Left cardiac atrium (tissue), 4 donors: ENCODE results near the gene ZNF500. TPM values are rescaled to one million over a fixed set of nuclear protein-coding genes. Genes with fewer than 3 reads are reported as not detected.
A peak's percentile ranks its signal among the peaks of the same experiment; 100 is the strongest.

Experiments used
- ATAC-seq, 2 donors: fragments of 200-7000 bp; cut with Tn5 transposase; one replicate each; pipeline ENCODE4 v1.9.1; 2020; ENCODE audit warnings: mild to moderate bottlenecking in 2 of 2, moderate library complexity in 2 of 2
- DNase-seq: peaks from one replicate; pipeline ENCODE4 v3.0.0-alpha.2; 2020
- intact Hi-C, 2 donors: fragments of 100-400 bp; cut with DNase I; formaldehyde crosslinking; loops; one replicate each; pipeline versions ENCODE4 v1.14.1 to v1.15.1; 2022 to 2023
- total RNA-seq, 2 donors: library from RNA; stranded (reverse); fragmentation: NEBNext Ultra II Directional; extraction: Animal tissue kit (Norgen Biotek cat#: 25700); gene quantifications; one replicate each; pipeline ENCODE4 v1.2.1, GENCODE V29; 2021
- donor health status: DM: no; HTN: yes; CAD: no.
- donor health status: DM: no; HTN: yes; CAD: no; lungs with severe emphysema.
- donor health status: DM: yes; HTN: yes; CAD: no.
- donor health status: Dilated cardiomyopathy.

ZNF500 gene
- total RNA-seq, 2 donors from 2014 or later: 6.3 to 10.3 TPM

DNA sequence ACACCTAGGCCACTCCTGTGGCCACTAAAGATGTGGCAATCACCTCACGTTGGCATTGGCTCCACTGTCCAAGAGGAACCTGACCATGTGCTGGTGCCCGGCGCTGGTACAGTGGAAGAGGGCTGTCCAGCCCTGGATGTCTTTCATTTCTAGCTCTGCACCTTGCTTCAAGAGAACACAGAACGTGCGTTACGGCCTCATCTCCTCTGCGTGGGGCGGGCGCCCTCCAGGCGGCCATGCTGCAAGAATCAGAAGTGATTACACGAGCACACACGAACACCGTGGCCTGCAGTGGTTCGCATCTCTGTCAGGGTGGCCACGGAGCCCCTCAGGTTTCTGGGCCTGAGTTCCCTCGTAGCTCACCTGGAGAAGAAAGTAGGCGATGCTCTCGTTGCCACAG lies 40.3 kb downstream of the ZNF500 start:
- no peak for ATAC-seq
- no peak for DNase-seq
- intact Hi-C loops: no loop called here

DNA sequence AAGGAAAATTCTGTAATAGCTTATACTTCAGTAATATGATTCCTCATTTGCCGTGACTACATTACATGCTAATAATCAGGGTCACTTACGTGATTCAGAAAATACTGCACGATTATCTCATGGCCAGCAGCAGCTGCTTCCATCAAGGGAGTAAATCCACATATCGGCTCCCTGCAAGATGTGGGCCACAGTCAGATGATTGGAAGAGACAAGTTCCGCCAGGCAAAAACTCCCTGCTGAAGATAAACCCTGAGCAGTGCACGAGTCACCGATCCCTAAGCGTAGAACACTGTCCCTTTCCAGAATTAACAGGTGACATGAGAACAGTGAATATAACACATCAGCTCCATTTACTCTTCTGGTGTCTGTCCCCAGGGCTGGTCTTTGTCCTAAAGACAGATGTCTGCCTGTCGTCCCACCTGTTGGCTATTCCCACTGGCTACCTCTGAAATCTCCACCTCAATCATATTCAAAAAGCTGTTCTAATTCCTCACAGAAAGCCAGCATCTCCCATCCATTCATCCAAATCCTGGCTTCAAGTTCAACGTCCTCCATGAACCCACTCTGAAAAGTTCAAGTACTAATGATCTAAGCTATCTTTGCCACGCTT lies 42.2 kb downstream of the ZNF500 start:
- intact Hi-C loops: no loop called here
- ATAC-seq (no peak), DNase-seq (no peak)

DNA sequence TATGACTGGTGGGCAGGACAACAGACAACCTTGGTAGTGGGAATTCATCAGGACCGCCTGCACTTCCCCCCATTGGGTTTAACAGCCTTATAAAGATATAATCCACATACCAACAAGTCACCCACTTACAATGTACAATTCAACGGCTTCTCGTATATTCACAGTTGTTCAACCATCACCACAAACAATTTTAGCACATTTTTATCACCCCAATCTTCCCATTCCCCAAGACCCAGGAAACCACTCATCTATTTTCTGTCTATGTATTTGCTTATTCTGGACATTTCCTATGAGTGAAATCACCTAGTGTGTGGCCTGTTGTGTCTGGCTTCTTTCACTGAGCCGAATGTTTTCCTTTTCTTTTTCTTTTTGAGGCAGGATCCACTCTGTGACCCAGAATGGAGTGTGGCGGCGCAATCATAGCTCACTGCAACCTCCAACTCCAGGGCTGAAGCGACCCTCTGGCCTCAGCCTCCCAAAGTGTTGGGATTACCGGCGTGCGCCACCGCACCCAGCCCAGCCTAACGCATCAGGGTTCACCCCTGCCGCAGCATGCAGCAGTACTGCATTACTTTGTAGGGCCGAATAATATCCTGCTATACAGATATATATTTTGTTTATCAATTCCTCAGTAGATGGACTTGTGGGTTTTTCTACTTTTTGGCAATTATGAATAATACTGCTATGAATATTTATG lies 43.7 kb downstream of the ZNF500 start:
- intact Hi-C loops: no loop called here
- ATAC-seq: no peak

GRCh38 chr16:4718466-4718865 lies 48.5 kb downstream of the ZNF500 start:
- DNase-seq (no peak), ATAC-seq (no peak)
- intact Hi-C loops: no loop called here

More for the DNA sequence above, 43.7 kb downstream of the ZNF500 start:
- no peak for DNase-seq

DNA sequence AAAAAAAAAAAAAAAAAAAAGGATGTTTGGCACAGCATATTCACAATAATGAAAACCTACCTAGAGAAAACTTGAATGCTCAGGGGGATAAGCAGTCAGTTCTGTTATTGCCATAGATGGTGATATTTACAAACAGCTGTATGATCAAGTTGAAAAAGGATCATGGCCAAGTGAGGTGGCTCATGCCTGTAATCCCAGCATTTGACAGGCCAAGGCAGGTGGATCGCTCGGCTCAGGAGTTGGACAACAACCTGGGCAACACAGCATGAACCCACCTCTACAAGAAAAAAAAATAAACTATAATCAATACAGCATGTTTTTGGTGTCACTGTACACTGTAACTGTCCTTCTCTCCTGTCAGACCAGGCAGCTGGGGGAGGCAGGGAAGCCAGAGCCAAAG lies 52.0 kb downstream of the ZNF500 start:
- no peak for ATAC-seq
- no peak for DNase-seq
- intact Hi-C loops: no loop called here

DNA sequence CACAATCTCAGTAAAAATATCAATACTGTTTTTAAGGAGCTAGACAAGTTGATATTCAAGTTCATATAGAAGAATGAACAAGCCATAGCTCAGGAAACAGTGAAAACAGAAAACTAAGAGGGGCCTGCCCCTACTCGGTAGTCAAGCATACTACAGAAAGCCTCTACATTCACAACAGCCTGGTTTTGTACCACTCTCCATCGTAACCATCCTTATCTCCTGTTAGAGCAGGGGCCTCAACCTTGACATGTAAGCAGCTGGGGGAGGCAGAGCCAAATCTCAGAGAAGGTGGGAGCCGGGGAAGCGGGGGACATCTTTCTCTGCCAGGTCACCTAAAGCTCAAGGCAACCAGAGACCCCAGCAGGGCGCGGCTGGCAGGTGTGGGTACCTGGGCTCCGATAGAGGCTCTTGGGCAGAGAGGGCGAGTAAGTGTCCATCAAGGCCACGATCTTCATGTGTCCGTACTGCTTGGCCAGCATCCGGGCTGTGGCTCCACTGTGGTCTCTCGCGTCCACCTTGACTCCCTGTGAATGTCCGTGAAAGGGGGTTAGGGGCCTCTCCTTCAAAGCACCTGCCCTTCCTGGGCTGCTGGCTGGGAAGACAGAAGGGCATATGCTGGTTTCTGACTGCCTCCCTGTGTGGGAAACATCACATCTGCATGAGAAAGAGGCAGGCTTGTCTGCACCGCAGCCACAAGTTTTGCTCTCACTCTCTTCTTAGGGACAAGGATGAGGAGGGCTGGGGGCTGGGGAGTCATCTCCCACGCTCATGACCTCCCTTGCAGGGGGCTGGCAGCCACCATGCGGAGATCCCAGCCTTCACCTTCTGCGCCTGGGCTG lies 53.1 kb downstream of the ZNF500 start:
- intact Hi-C loops: no loop called here
- no peak for ATAC-seq
- no peak for DNase-seq

DNA sequence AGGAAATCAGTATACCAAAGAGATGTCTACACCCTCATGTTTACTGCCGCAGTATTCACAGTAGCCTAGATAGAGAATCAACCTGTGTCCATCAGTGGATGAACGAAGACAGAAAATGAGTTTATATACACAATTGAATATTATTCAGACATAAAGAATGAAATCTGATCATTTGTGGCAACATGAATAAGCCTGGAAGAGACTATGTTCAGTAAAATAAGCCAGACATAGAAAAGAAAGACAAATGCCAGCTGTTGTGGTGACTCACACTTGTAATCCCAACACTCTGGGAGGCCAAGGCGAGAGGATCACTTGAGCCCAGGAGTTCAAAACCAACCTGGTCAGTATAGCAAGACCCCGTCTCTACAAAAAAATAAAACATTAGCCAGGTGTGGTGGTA lies 57.5 kb downstream of the ZNF500 start:
- DNase-seq (no peak), ATAC-seq (no peak)
- intact Hi-C loops: no loop called here

GRCh38 chr16:4706871-4707270 lies 60.1 kb downstream of the ZNF500 start:
- DNase-seq (no peak), ATAC-seq (no peak)
- intact Hi-C loops: no loop called here

DNA sequence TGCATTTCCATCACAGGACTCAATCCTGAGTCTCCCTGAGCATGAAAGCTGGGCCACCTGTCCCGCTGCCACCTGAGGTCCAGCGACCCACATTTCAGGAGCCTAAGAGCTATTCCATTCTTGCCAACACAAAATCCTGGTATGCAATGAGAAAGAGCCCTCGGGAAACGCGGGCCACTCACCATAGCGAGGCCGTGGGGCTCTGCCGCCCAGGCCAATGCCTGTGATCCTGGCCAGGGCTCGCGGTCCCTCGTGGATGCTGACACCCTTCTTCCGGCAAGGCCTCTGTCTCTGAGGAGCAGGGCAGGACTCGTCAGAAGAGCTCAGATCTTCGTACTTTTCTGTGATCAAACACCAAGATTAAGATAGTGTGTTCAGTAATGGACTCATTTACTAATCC lies 62.0 kb downstream of the ZNF500 start:
- intact Hi-C loops: no loop called here
- DNase-seq (no peak), ATAC-seq (no peak)

DNA sequence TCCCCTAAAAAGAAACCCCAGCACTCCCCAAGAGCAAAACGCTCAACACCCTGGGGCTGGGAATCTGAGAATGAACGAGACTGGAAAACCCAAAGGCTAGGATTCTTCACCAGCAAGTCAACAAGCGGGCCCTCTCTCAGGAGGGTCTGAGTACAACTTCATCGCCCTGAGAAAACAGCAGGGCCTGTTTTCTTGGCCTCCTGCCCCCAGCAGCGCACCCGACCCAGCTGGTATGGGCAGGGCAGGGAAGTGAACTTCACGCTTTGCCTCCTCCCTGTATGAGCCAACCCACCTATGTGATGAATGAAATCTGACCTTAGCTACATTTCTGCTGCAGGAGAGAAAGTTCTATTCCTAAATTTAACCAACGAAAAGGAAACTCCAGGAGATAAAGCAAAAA lies 62.5 kb downstream of the ZNF500 start:
- ATAC-seq (no peak), DNase-seq (no peak)
- intact Hi-C loops: no loop called here

GRCh38 chr16:4703906-4704305 lies 63.1 kb downstream of the ZNF500 start:
- DNase-seq (no peak), ATAC-seq (no peak)
- intact Hi-C loops: no loop called here

DNA sequence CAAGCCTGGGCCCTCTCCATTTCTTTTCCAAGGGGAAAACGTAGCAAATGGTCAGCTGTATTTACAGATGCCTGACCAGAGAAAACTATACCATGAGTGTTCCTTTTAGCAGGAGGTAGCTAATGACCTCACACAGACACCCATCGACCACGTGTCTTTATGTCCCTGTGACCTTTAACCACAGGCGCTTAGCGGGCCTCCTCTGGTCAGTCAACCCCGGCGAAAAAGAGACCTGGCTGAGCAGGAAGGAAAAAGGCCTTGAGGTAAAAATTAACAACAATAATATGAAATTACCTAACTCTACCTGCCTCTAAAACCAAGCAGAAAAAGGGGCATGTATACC lies 64.5 kb downstream of the ZNF500 start:
- ATAC-seq: no peak

DNA sequence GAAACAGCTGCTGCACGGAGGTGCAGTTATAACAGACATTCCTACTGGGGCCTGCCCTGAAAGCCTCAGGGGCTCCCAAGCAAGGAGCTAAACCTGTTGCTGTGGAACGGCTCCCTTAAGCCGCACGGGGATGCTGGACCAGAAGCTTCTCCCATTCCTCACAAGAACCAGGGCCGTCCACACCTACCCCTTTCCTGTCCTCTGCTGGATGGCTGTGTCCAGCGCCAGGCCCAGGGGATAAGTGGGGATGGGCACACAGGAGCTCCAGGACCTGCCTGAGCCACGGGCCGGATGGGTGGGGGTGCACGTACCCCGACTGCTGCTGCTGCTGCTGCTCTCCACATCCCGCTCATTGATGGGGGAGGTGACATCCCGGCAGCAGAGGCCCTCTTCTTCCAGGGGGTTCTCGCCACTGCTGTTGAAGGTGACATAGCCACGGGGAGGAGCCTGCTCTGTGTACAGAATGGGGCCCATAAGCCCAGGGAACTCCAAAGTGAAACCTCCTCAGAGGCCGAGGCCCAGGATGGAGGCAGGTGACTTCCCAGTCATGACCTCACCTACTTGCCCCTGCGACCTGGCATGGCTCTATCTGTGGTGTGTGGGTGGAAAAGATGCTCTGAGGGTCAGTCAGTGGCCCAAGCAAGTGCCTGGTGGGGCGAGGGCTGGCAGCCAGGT lies 65.0 kb downstream of the ZNF500 start:
- DNase-seq (no peak), ATAC-seq (no peak)
- intact Hi-C loops: no loop called here

More for the DNA sequence above, 64.5 kb downstream of the ZNF500 start:
- DNase-seq: no peak
- intact Hi-C loops: no loop called here

- DNase-seq (no peak), ATAC-seq (peak; percentile 4 to 42)
- intact Hi-C loops: no loop called here
Observed at GRCh38 chr16:4700997-4701743, 65.8 kb downstream of the ZNF500 start.

- no peak for ATAC-seq
- DNase-seq: no peak
- intact Hi-C loops: no loop called here
Observed at GRCh38 chr16:4700380-4700996, 66.5 kb downstream of the ZNF500 start.

- DNase-seq: no peak
- intact Hi-C loops: no loop called here
- ATAC-seq: no peak
Observed at GRCh38 chr16:4699046-4699556, 67.9 kb downstream of the ZNF500 start.

DNA sequence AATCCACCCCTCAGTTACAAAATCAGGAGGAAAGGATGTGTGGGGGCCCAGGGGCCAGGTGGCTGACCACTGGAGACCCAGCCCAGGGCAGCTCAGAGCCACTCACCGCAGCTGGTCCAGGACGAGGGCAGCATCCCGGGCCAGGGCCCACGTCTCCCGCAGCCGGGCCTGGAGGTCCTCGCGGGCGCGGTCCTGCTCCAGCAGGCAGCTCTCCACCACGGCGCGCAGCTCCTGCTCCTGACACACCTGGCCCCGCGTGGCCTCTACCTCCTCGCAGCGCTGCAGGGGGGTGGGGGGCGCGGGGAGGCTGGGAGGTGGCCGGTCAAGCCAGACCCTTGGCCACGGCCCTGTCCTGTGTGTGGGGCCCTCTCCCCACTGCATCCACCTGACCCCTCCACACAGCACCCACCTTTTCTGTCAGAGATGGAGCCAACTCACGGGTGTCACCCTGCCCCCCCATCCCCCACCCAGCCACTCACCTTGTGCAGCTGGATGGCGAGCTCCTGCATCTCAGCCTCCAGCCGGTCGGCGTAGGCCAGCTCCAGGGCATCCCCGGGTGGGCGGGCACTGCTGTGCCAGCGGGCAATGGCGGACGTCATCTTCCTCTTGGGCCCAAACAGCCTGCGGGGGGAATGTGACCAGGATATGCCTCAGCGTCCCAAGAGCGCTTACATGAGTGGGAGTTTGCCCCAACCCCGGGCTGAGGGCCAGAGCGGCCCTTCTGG lies 68.5 kb downstream of the ZNF500 start:
- intact Hi-C loops: no loop called here
- ATAC-seq (no peak), DNase-seq (no peak)
